Right atrium auricular region (tissue), 2 donors: ENCODE results near the gene GALNT13. TPM values are rescaled to one million over a fixed set of nuclear protein-coding genes. Genes with fewer than 3 reads are reported as not detected.

Experiments
- DNase-seq: peaks from one replicate; pipeline ENCODE4 v3.0.0-alpha.2; 2019; ENCODE audit warnings: low spot score
- H3K27ac ChIP-seq, 2 donors: fragments of 200-600 bp; sonication (generic); 1 replicate in 1 of 2; 2 replicates in 1 of 2; pipeline ENCODE4 v1.5.1; 2016 to 2019
- H3K27me3 ChIP-seq, 2 donors: fragments of 200-600 bp; sonication (generic); one replicate each; pipeline versions ENCODE4 v1.5.1 to v1.6.0; 2017 to 2019
- H3K36me3 ChIP-seq: fragments of 200-600 bp; sonication (generic); one replicate; pipeline ENCODE4 v1.5.1; 2016
- H3K4me1 ChIP-seq, 2 donors: fragments of 200-600 bp; sonication (generic); one replicate each; pipeline versions ENCODE4 v1.5.1 to v1.6.0; 2017 to 2019
- H3K4me3 ChIP-seq, 2 donors: fragments of 200-600 bp; sonication (generic); 1 replicate in 1 of 2; 2 replicates in 1 of 2; pipeline ENCODE4 v1.5.1; 2017 to 2019; ENCODE audit warnings: mild to moderate bottlenecking in 1 of 2, moderate library complexity in 1 of 2
- H3K9me3 ChIP-seq, 2 donors: fragments of 200-600 bp; sonication (generic); one replicate each; pipeline ENCODE4 v1.5.1; 2019
- total RNA-seq, 2 donors: library from RNA; depleted of rRNA; stranded (reverse); fragments of >200 nt; gene quantifications; one replicate each; pipeline ENCODE4 v1.1.0, GENCODE V29; 2016
- TF ChIP-seq, protein P1 (sequence below), 2 donors: fragments of 200-600 bp; sonication (generic); IDR thresholded peaks; one replicate each; pipeline ENCODE4 v1.5.1; 2019; ENCODE audit warnings: antibody characterized with exemption in 2 of 2

The GALNT13 gene
- total RNA-seq, 2 donors from 2014 or later: 0.55 to 2.2 TPM

DNA sequence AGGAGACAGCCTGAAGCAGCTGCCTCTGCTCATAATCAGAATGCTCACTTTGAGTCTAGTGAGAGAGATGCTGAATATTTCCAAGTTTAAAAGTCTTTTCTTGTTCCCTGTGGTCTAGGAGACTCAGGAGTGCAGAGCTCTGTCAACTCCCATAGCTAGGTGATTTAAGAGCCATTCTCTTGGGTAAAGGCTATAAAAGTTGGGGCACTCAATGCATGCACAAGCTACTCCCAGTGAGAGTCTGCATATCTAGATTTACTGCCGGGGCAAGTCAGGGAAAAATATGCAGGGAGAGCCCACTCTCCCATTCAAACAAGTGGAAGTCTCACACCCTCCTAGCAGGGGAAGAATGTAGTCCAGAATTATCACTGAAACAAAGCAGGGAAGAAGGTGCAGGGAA lies 418.1 kb downstream of the GALNT13 start:
- H3K36me3 ChIP-seq: no peaks in the 10 kb centered on the region
- H3K27me3 ChIP-seq: no peaks in the 10 kb centered on the region
- TF ChIP-seq, protein P1, sequence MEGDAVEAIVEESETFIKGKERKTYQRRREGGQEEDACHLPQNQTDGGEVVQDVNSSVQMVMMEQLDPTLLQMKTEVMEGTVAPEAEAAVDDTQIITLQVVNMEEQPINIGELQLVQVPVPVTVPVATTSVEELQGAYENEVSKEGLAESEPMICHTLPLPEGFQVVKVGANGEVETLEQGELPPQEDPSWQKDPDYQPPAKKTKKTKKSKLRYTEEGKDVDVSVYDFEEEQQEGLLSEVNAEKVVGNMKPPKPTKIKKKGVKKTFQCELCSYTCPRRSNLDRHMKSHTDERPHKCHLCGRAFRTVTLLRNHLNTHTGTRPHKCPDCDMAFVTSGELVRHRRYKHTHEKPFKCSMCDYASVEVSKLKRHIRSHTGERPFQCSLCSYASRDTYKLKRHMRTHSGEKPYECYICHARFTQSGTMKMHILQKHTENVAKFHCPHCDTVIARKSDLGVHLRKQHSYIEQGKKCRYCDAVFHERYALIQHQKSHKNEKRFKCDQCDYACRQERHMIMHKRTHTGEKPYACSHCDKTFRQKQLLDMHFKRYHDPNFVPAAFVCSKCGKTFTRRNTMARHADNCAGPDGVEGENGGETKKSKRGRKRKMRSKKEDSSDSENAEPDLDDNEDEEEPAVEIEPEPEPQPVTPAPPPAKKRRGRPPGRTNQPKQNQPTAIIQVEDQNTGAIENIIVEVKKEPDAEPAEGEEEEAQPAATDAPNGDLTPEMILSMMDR (IDR thresholded peaks at IDR 0.05): no peak
- H3K4me1 ChIP-seq: no peaks in the 10 kb centered on the region
- H3K27ac ChIP-seq: no peak overlapping the region
- no peak overlapping the region for H3K4me3 ChIP-seq
- no peak for DNase-seq
- no peaks in the 10 kb centered on the region for H3K9me3 ChIP-seq

DNA sequence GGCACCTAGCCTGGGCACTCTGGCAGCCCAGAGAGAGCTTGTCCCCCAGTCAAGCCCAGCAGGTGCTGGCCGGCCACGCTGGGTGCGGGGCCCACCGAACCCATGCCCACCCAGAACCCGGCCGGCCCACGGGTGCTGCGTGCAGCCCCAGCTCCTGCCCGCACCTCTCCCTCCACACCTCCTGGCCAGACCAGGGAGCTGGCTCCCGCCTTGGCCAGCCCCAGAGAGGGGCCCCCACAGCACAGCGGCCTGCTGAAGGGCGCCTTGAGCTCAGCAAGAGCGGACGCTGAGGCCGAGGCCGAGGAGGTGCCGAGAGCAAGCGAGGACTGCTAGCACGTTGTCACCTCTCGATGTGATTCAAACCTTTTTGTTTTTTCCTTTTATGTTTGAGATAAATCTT lies 419.8 kb downstream of the GALNT13 start:
- H3K27me3 ChIP-seq: no peaks in the 10 kb centered on the region
- DNase-seq: no peak
- TF ChIP-seq, protein P1 (IDR thresholded peaks at IDR 0.05): no peak
- no peaks in the 10 kb centered on the region for H3K4me1 ChIP-seq
- no peaks in the 10 kb centered on the region for H3K9me3 ChIP-seq
- no peak overlapping the region for H3K27ac ChIP-seq
- no peaks in the 10 kb centered on the region for H3K36me3 ChIP-seq
- no peak overlapping the region for H3K4me3 ChIP-seq

DNA sequence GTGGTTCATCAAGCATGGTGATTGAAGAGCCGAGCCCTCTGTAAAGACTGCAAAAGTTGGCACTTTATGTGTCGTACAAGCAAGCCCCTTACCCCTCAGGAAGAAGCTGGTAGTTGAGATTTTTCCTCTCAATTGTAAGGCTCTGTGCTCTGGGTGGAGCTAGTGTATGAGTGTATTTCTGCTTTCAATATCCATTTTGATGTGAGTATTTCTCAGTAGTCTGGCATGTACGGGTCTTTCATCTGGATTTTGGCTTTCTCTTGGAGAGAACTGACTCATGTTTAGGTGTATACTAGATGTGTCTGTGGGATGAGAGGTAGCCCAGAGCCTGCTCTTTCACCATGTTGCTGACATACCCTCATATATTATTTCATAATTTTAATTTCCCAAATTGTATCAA lies 420.2 kb downstream of the GALNT13 start:
- H3K4me1 ChIP-seq: no peaks in the 10 kb centered on the region
- H3K27ac ChIP-seq: no peak overlapping the region
- no peak for DNase-seq
- TF ChIP-seq, protein P1 (IDR thresholded peaks at IDR 0.05): no peak
- H3K36me3 ChIP-seq: no peaks in the 10 kb centered on the region
- no peak overlapping the region for H3K4me3 ChIP-seq
- no peaks in the 10 kb centered on the region for H3K27me3 ChIP-seq
- no peaks in the 10 kb centered on the region for H3K9me3 ChIP-seq

DNA sequence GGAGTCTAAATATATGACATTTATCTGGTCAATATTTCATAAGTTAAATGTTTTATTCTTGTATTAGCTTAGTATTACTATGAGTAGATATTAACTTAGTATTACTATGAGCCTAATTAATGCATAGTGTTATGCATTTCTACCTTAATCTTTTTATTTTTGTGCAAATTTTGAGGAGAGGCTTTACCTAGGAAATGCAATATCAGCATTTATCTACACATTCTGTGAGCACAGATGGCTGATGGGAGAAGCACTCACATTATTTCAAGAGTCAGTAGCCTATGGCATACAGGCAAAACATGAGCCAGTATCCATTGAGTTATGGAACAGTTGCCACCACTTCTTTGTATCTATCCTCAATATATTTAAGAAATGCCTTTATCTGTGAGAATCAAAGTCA lies 422.1 kb downstream of the GALNT13 start:
- H3K27ac ChIP-seq: no peak overlapping the region
- no peak overlapping the region for H3K4me3 ChIP-seq
- H3K27me3 ChIP-seq: no peaks in the 10 kb centered on the region
- DNase-seq: no peak
- TF ChIP-seq, protein P1 (IDR thresholded peaks at IDR 0.05): no peak
- H3K4me1 ChIP-seq: no peaks in the 10 kb centered on the region
- H3K36me3 ChIP-seq: no peaks in the 10 kb centered on the region
- H3K9me3 ChIP-seq: no peaks in the 10 kb centered on the region

DNA sequence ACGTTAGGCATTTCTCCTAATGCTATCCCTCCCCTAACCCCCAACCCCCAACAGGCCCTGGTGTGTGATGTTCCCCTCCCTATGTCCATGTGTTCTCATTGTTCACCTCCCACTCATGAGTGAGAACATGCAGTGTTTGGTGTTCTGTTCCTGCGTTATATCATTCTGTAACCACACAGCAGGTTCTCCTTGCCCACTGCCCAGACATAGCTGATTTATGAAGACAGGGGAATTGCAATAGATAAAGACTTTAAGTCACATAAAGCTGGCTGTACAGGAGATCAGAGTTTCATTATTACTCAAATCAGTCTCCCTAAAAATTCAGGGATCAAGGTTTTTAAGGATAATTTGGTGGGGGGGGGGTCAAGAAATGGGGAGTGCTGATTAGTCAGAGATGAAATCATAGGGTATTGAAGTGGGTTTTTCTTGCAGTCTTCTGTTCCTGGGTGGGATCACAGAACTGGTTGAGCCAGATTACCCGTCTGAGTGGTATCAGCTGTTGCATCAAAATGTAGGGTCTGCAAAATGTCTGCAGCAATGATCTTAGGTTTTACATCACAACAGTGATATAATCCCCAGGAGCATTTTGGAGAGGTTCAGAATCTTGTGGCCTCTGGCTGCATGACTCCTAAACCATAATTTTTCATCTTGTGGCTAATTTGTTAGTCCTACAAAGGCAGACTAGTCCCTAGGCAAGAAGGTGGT lies 434.7 kb downstream of the GALNT13 start:
- Histone ChIP-seq H3K4me3 (no peak overlapping the region), H3K4me1 (no peaks in the 10 kb centered on the region), H3K9me3 (no peaks in the 10 kb centered on the region), H3K27me3 (no peaks in the 10 kb centered on the region), H3K27ac (no peak overlapping the region), H3K36me3 (no peaks in the 10 kb centered on the region)
- TF ChIP-seq, protein P1 (IDR thresholded peaks at IDR 0.05): no peak
- DNase-seq: no peak

DNA sequence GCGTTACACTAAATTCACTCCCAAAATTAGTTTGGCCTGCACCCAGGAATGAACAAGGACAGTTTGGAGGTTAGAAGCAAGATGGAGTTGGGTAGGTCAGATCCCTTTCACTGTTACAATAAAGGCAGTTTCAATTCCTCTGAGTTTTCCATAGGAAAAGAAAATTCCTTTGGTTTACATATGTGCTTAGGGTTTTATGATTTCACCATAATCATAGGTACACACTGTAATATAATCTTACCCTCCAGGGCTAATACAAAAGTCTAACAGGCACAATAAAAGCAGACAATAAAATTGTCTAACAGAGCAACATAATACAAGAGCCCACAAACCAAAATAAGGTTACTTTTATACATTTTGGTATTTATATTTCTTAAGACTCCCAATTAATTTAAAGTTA lies 435.3 kb downstream of the GALNT13 start:
- Histone ChIP-seq H3K27ac (no peak overlapping the region), H3K4me1 (no peaks in the 10 kb centered on the region), H3K4me3 (no peak overlapping the region), H3K27me3 (no peaks in the 10 kb centered on the region), H3K9me3 (no peaks in the 10 kb centered on the region), H3K36me3 (no peaks in the 10 kb centered on the region)
- DNase-seq: no peak
- TF ChIP-seq, protein P1 (IDR thresholded peaks at IDR 0.05): no peak
